SU-DHL-6 (cell line): ENCODE data around the gene C1QTNF8.

ENCODE experiments used
- EZH2phosphoT487 ChIP-seq: fragments of 200-600 bp; sonication (generic), shearing (Covaris generic); conservative IDR thresholded peaks from 2 replicates; pipeline ENCODE4 v1.6.1; 2018; ENCODE audit warnings: mild to moderate bottlenecking, antibody characterized with exemption, low read length, moderate library complexity, mixed read lengths
- TF ChIP-seq, protein P1 (sequence below): fragments of 200-600 bp; sonication (generic); IDR thresholded peaks from one replicate; pipeline ENCODE4 v1.5.1; 2017; ENCODE audit warnings: antibody characterized with exemption, mild to moderate bottlenecking, low read length, moderate library complexity; ENCODE audit not compliant: insufficient read depth, poor library complexity, severe bottlenecking

DNA sequence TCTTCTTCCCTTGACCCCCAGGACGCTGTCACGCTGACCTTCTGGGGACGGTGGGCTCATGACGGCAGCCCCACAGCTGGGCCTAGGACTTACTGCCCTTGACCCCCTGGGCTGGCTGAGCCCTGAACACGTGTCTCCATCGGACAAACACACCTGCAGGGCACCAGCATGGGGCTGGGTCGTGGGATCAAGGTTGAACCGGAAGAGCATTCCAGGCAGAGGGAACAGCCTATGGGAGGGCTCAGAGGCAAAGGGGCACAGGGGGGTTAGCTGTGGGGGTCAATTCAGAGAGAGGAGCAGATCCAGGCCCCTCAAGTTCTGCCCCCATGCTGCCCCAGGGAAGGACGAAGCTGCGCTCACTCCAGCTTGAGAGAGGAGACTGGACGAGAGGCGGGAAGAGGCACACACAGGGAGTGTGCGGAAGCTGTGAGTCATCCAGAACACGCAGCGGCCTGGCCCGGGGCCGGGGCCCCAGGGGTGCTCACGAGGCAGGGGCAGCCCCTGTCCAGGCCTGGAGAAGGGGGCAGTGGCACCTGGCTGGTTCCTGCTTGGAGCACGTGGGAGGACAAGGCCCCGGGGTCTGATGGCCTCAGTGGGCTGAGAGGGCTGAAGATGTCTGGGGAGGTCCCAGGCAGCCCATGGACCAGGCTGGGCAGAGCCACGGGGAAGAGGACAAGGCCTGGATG is 13.6 kb downstream of the C1QTNF8 start:
- TF ChIP-seq, protein P1, sequence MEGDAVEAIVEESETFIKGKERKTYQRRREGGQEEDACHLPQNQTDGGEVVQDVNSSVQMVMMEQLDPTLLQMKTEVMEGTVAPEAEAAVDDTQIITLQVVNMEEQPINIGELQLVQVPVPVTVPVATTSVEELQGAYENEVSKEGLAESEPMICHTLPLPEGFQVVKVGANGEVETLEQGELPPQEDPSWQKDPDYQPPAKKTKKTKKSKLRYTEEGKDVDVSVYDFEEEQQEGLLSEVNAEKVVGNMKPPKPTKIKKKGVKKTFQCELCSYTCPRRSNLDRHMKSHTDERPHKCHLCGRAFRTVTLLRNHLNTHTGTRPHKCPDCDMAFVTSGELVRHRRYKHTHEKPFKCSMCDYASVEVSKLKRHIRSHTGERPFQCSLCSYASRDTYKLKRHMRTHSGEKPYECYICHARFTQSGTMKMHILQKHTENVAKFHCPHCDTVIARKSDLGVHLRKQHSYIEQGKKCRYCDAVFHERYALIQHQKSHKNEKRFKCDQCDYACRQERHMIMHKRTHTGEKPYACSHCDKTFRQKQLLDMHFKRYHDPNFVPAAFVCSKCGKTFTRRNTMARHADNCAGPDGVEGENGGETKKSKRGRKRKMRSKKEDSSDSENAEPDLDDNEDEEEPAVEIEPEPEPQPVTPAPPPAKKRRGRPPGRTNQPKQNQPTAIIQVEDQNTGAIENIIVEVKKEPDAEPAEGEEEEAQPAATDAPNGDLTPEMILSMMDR = no peak
- TF ChIP-seq EZH2phosphoT487 = no peak
